GM21390 (cell line): Measurements from ENCODE around the gene GRM7.
A peak's percentile ranks its signal among the peaks of the same experiment; 100 is the strongest.

Experiments used
- ATAC-seq: cut with Tn5 transposase; IDR thresholded peaks from one replicate; pipeline ENCODE4 v1.9.1; 2021; ENCODE audit not compliant: unreplicated experiment

The GRM7 gene

GRCh38 chr3:7112523-7113056 lies 251.7 kb downstream of the GRM7 start:
- no peak for ATAC-seq

- peak; percentile 59 for ATAC-seq
Measured at GRCh38 chr3:7144697-7145308, 283.9 kb downstream of the GRM7 start.

GRCh38 chr3:7146529-7146928 lies 285.6 kb downstream of the GRM7 start:
- ATAC-seq, result no peak

GRCh38 chr3:7158516-7158915 lies 297.6 kb downstream of the GRM7 start:
- no peak for ATAC-seq

GRCh38 chr3:7160689-7161088 lies 299.8 kb downstream of the GRM7 start:
- ATAC-seq, result no peak

- ATAC-seq, result no peak
Measured at GRCh38 chr3:7166460-7166859, 305.5 kb downstream of the GRM7 start.

GRCh38 chr3:7171493-7171892 lies 310.6 kb downstream of the GRM7 start:
- no peak for ATAC-seq

GRCh38 chr3:7172996-7173395 lies 312.1 kb downstream of the GRM7 start:
- no peak for ATAC-seq

GRCh38 chr3:7188551-7188950 lies 327.6 kb downstream of the GRM7 start:
- no peak for ATAC-seq

- no peak for ATAC-seq
Measured at GRCh38 chr3:7190095-7190494, 329.2 kb downstream of the GRM7 start.

GRCh38 chr3:7193269-7193668 lies 332.4 kb downstream of the GRM7 start:
- no peak for ATAC-seq

- ATAC-seq, result no peak
Measured at GRCh38 chr3:7194071-7194835, 333.3 kb downstream of the GRM7 start.

- ATAC-seq, result no peak
Measured at GRCh38 chr3:7195934-7196333, 335.0 kb downstream of the GRM7 start.

GRCh38 chr3:7201784-7202183 lies 340.9 kb downstream of the GRM7 start:
- ATAC-seq, result no peak

- ATAC-seq, result no peak
Measured at GRCh38 chr3:7203969-7204847, 343.3 kb downstream of the GRM7 start.

GRCh38 chr3:7204848-7205156 lies 343.9 kb downstream of the GRM7 start:
- no peak for ATAC-seq

GRCh38 chr3:7205535-7205934 lies 344.6 kb downstream of the GRM7 start:
- peak; percentile 38 for ATAC-seq

GRCh38 chr3:7205962-7206361 lies 345.0 kb downstream of the GRM7 start:
- ATAC-seq, result peak; percentile 51

GRCh38 chr3:7207125-7207524 lies 346.2 kb downstream of the GRM7 start:
- ATAC-seq, result no peak

- ATAC-seq, result no peak
Measured at GRCh38 chr3:7207928-7208327, 347.0 kb downstream of the GRM7 start.

GRCh38 chr3:7209098-7209497 lies 348.2 kb downstream of the GRM7 start:
- no peak for ATAC-seq

GRCh38 chr3:7211740-7212139 lies 350.8 kb downstream of the GRM7 start:
- no peak for ATAC-seq
